Measurements from ENCODE around the gene ADARB2.

DNA sequence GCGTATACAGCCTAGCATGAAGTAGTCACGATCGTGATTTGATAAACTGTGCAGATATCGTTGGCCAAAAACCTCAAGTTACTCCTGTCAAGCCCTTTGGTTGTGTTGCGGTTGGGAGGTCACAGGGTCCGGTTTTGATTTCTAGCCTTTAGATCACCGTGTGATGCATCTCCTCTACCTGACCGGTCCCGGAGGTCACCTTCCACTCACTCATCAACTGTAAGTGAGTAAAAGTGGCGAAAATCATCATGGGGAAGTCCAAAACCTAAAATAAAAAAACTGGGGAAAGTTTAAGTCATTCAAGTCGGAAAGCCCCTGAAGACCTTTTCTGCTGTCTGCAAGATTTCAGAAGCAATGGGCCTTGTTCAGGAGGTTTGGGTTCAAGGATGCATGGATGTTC is 62.8 kb downstream of the ADARB2 start:
- TF ChIP-seq SUZ12 (IDR thresholded peaks at IDR 0.05) (no peak), FOXA1 (IDR thresholded peaks at IDR 0.05) (no peak), CTBP1 (IDR thresholded peaks at IDR 0.05; ENCODE audit: borderline replicate concordance) (no peak), LEF1 (IDR thresholded peaks at IDR 0.05; ENCODE audit: borderline replicate concordance) (no peak), HDGF (IDR thresholded peaks at IDR 0.05; ENCODE audit: borderline replicate concordance) (no peak), ZNF384 (IDR thresholded peaks at IDR 0.05) (no peak), SP1 (IDR thresholded peaks at IDR 0.05) (no peak), BHLHE40 (IDR thresholded peaks at IDR 0.05; ENCODE audit: borderline replicate concordance) (no peak), ELF4 (IDR thresholded peaks at IDR 0.05) (no peak), ARNT (IDR thresholded peaks at IDR 0.05) (no peak), TARDBP (IDR thresholded peaks at IDR 0.05) (no peak), FOXM1 (IDR thresholded peaks at IDR 0.05; ENCODE audit: borderline replicate concordance) (no peak)
- TF ChIP-seq, protein P1, sequence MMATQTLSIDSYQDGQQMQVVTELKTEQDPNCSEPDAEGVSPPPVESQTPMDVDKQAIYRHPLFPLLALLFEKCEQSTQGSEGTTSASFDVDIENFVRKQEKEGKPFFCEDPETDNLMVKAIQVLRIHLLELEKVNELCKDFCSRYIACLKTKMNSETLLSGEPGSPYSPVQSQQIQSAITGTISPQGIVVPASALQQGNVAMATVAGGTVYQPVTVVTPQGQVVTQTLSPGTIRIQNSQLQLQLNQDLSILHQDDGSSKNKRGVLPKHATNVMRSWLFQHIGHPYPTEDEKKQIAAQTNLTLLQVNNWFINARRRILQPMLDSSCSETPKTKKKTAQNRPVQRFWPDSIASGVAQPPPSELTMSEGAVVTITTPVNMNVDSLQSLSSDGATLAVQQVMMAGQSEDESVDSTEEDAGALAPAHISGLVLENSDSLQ (IDR thresholded peaks at IDR 0.05), result no peak

Data from HEK293T (cell line).